Erythroblast (primary cell): ENCODE data around the gene CDKL2.

Experiments used
- DNase-seq, 2 experiments: peaks; one replicate each; lab custom pipeline; 2025; lab: John Stamatoyannopoulos, UW
- GATA1 ChIP-seq: IDR thresholded peaks from 2 replicates; pipeline ENCODE4 v1.6.1; 2011; ENCODE audit warnings: low read depth, mild to moderate bottlenecking, control low read depth, low read length, moderate library complexity
- POLR2A ChIP-seq: IDR thresholded peaks from 2 replicates; pipeline ENCODE4 v1.6.1; 2011; ENCODE audit warnings: mild to moderate bottlenecking, low read length

The CDKL2 gene

DNA sequence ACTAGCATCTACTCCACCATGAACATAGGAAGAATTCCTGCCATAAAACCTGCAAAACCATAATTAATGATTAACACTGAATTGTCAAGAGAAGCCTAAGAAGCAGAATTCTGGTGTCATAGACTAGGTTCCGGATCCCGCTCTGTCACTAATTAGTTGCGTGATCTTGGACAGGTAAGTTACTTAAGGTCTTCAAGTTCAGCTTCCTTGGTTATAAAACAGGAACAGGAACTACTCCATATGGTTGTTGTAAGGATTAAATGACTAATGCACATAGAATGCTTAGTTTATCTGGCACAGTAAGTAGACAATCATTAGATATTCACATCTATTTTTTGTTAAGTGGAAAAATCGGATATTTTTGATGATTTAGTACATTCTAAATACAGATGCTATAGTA is 28.5 kb upstream of the CDKL2 start:
- TF ChIP-seq POLR2A (no peak), GATA1 (no peak)
- no peak for DNase-seq

DNA sequence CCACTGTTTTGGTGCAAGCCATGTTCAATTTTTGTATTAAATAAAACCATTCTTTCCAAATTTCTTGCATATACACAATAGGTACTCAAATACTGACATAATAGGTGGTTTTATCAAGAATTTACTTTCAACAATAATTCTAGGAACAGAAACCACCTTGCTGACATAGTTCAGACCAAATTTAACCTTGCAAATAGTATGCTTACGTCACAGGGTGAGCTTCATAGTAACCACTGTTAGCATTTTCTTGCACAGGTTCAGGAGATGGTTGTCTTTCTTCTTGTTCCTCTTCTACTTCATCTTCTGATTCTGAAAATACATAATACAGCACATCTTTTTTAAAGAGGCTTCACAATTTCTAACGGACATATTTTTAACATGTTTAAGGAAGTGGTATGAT is 25.2 kb upstream of the CDKL2 start:
- TF ChIP-seq POLR2A, result no peak
- TF ChIP-seq GATA1, result no peak
- DNase-seq, result no peak

DNA sequence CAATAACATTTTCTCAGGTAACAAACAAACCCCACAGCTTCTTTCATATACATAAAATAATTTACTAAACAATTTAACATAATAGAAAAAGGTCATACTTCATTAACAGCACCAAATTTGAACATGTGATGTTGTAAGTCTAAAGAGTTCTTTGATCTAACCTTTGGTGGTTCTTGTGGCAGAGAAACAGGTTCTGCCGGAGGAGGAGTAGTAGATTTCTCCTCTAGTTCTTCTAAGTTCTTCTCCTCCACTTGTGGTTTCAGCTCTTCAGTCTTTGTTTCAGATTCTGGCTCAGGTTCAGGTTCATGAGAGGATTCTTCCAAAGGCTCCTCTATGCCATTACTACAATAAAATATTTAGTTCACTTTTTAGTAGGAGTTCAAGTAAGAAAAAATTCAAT is 24.6 kb upstream of the CDKL2 start:
- no peak for DNase-seq
- TF ChIP-seq POLR2A (no peak), GATA1 (no peak)

DNA sequence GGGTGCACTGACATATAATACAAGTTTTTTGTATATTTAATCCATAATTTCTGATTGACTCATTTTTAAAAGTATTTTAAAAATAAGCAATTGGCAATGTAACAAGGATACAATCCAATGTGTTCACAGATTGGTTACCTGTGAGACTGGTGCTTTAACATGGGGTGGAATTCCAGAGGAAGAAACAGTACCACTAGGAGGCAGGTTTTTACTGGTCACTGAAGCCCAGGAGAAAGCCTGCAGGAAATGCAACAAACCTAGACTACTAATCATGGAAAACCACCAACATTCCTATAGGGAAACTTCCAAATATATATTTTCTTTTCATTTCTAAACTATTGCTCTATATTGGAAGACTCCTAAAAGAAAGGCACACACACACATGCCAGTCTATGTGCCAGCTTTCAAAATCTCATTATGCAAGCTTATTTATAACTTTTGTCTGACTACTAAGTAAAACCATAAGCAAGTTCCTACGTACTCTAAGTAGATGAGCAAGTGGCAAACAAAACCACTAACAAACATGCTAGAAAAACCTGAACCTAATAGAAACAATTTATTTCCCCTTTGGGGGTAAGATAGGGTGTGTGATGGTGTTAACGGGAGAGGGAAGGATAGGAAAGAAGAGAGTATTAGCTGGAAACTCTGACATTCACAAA is 23.6 kb upstream of the CDKL2 start:
- TF ChIP-seq GATA1, result no peak
- TF ChIP-seq POLR2A, result no peak
- peak in 1 of 2 experiments; percentile 41 for DNase-seq

DNA sequence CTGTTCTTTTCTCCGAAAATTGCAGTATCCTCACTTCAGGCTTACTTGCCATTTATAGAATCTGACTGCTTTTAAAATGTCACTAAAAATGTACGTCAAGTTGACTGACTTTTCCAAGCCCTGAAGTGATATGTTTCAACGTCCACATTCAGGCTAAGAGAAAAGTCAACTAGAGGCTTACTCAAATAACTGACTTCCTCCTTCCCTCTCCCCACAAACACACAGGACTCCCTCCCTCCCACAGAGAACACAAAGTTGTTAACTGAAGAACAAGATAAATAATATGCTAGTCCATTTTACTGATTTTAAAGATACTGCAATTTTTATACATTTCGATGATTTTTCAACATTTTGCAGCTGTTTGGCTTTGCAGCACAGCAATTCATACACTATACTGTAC is 13.8 kb upstream of the CDKL2 start:
- DNase-seq, result no peak
- TF ChIP-seq POLR2A (no peak), GATA1 (no peak)

DNA sequence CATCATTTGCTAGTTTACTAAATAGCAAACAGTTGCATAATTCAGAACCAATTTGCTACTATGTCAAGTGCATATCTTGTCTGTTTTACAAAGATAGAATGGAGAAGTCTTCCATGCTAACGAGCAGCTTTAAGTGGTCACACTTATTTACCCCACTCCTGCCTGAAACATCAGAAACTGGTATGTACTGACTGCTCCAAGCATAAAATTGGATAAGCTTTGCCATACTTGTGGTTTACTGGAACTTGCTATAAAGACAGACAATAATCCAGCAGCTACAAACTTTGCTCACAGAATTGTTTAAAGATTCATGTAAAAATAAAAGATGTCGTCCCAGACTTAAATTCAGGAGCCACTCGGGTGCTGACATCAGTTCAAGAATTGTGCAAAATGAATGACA is 13.3 kb upstream of the CDKL2 start:
- TF ChIP-seq POLR2A (no peak), GATA1 (no peak)
- DNase-seq, result no peak

DNA sequence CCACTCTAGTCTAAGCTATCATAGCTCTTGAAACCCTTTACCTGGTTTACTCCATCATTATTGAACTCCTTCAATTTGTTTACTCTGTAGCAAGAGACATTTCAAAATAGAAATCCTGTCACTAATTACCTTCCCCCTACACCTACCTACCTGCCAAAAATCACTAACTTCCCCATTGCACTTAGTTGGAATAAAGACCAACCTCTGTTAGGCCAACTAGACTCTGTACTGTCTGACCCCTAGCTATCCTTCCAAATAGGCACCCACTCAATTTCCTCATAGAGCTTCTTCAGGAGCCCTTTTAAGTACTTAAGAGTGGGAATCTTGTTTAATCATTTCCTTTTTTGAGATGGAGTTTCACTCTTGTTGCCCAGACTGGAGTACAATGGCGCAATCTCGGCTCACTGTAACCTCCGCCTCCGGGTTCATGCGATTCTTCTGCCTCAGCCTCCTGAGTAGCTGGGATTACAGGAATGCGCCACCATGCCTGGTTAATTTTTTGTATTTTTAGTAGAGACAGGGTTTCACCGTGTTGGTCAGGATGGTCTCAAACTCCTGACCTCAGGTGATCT is 8.9 kb upstream of the CDKL2 start:
- no peak for DNase-seq
- no peak for TF ChIP-seq POLR2A
- TF ChIP-seq GATA1, result no peak

DNA sequence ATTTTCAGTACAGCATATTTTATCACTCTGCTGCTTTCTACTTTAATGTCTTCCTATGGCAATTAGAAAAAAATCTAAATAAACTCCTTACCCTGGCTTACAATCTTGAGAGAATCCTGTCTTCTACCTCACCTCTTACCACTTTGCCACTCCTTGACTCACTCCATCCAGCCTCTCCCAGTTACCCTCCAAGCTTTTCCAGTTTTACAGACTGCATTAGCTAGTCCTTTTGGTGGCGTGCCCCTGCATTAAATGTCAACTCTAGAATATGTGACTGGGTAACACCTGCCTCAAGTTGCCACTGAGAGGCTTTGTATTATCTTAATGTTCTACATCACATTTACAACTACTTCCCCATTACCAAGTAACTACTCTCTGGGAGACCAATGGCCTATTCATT is 7.5 kb upstream of the CDKL2 start:
- TF ChIP-seq POLR2A, result no peak
- no peak for TF ChIP-seq GATA1
- no peak for DNase-seq

DNA sequence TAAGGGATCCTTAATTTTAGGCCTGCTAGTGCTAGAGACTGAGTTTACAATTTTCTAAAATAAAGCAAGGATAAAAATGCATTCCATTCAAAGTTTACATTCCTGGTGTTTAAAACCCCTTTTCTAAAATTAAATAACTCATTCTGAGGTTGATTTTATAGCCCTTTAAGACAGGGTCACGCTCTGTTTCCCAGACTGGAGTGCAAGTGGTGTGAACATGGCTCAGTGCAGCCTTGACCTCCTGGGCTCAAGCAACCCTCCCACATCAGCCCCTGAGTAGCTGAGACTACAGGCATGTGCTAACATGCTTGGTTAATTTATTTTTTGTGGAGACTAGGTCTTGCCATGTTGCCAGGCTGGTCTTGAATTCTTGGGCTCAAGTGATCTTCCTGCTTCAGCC is 6.8 kb upstream of the CDKL2 start:
- no peak for TF ChIP-seq POLR2A
- DNase-seq, result no peak

DNA sequence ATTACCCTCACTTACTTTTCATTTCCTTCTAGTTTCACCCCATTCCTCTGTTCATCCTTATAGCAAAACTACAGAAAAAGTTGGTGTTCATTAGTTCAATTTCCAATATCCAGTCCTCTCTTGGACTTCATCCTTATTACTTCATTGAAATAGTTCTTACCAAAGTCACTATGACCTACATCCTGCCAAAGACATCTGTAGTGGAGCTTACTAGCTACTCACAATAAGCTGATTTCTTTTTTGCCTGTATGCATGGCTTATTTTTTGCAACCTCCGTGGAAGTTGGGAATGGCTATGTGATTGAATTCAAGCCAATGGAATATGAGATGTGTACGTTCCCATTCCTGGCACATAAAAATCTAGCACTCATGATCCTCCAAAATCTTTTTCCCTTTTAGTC is 4.6 kb upstream of the CDKL2 start:
- DNase-seq, result no peak
- TF ChIP-seq POLR2A, result no peak
- no peak for TF ChIP-seq GATA1

DNA sequence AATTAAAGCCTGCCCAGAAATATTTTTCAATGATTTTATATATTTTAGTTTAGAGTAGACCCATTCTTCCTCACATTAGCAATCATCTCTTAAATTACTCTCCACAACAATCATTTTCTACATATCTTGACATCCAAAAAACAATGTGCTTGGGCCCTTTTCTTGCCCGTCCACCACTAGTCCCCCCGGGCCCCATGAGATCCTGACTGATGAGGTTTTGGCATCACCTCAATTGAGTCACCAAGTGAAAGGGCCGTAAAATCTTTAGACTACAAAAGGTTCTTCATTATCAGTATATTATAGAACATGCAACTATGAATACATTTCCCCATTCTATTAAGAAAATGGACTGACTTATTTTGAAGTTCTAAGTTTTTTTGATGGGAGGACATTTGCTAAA is 4.0 kb upstream of the CDKL2 start:
- TF ChIP-seq GATA1, result no peak
- TF ChIP-seq POLR2A, result no peak
- DNase-seq, result no peak

DNA sequence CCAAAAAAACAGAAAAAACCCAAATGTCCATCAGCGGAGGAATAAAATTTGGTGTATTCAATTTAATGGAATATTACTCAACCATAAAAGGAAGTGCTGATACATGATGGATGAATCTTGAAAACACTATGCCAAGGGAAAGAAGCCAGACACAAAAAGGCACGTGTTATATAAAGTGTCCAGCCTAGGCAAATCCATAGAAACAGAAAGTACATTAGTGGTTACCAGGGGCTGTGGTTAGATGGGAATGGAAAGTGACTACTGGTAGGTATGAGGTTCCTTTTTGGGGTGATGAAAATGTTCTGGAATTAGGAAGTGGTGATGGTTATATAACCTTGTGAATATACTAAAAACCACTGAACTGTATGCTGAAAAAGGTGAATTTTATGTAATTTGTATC is 3.5 kb upstream of the CDKL2 start:
- DNase-seq, result no peak

DNA sequence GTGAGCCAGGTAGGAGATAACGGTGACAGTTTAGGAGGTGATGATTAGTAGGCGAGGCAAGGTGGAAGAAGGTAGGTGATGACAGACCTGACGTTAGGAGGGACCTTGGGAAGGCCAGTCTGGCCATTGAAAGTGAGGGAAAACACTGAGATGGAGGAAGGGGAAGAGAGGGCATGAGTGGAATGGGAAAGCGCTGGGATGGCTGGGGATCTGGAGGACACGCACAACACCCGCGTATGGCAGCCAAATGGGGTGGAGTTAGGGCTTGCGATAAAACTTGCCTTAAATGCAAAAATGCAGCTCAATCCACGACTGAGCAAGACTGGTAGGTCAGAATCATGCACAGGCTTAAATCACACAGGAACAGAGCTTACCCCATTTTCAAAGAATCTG is 605 bp upstream of the CDKL2 start:
- TF ChIP-seq GATA1 (no peak), POLR2A (no peak)
- DNase-seq, result peak in 1 of 2 experiments; percentile 30

More for the DNA sequence above, 3.5 kb upstream of the CDKL2 start:
- TF ChIP-seq GATA1, result no peak
- no peak for TF ChIP-seq POLR2A

DNA sequence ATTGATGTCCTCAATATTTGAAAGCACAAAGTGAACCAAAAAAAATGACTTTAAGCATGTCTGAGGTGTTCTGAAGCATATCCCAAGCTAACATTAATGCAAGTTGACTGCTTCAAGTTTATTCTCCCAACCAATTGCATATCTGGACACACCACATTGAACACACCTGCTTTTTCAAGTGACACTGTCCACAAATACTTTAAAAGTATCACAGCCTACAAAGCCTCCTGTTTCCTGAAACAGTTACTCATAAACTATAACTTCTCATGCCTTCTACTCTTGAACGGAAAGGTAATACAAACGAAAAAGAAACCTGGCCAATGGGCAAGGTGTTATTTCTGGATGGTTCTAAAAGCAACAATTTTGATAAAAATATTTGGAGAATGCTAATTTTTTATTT is 1.1 kb downstream of the CDKL2 start:
- no peak for DNase-seq

DNA sequence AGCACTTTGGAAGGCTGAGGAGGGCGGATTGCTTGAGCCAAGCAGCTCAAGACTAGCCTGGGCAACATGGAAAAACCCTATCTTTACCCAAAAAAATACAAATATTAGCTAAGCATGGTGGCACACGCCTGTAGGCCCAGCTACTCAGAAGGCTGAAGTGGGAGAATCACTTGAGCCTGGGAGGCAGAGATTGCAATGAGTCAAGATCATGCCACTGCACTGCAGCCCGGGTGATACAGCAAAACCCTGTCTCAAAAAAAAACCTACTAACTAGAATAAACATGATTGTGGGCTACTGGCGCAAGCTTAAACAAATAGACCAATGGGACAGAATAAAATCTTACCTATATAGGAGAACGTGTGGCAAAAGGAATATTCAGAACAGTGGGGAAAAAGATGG is 7.3 kb downstream of the CDKL2 start:
- DNase-seq, result peak in 1 of 2 experiments; percentile 10
- no peak for TF ChIP-seq POLR2A
- TF ChIP-seq GATA1, result no peak

More for the DNA sequence above, 1.1 kb downstream of the CDKL2 start:
- no peak for TF ChIP-seq POLR2A
- TF ChIP-seq GATA1, result no peak

DNA sequence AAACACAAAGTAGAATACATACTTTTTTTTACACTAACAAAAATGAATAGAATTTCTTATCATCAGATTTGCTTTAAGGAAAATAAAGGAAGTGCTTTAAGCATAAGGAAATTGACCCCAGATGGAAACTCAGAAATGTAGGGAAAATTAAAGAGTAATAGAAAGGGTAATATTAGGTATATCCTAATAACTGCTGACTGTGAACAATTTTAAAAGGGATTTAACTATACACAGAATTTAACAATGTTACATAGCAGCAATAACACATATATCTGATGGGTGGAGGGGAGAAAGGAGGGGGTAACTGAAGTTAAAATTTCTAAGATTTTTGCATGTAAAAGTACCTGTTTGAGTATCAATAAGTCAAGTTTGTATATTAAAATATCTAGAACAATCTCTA is 8.6 kb downstream of the CDKL2 start:
- DNase-seq, result no peak
- TF ChIP-seq GATA1 (no peak), POLR2A (no peak)
